GM19328 (cell line): ENCODE results near the gene CEMP1.
"Not testable (repeated sequence)": the region's sequence is repeated elsewhere in the genome, so short reads cannot be mapped to it uniquely, and the experiment has no call there.

Experiments
- ATAC-seq: cut with Tn5 transposase; IDR thresholded peaks from one replicate; pipeline ENCODE4 v1.9.1; 2021; ENCODE audit warnings: mild to moderate bottlenecking, moderate library complexity; ENCODE audit not compliant: unreplicated experiment

The CEMP1 gene

GRCh38 chr16:2537451-2538379 lies 6.5 kb upstream of the CEMP1 start, which contains the start of gene PDPK1:
TSS of gene PDPK1 (plus strand) at chr16:2538021. CDS start at chr16:2538113, 92 bp downstream.
- peak; percentile 87 for ATAC-seq

- ATAC-seq: no peak
These were observed 4.4 kb upstream of the CEMP1 start for GRCh38 chr16:2535625-2536013.

GRCh38 chr16:2534335-2534734 lies 3.1 kb upstream of the CEMP1 start:
- ATAC-seq: not testable (repeated sequence)

- ATAC-seq: no peak
These were observed 2.7 kb upstream of the CEMP1 start for GRCh38 chr16:2533912-2534311.

GRCh38 chr16:2533142-2533755 lies 2.0 kb upstream of the CEMP1 start:
- ATAC-seq: not testable (repeated sequence)

GRCh38 chr16:2532494-2533141 lies 1.4 kb upstream of the CEMP1 start:
- no peak for ATAC-seq

GRCh38 chr16:2531696-2532493 lies 687 bp upstream of the CEMP1 start:
- ATAC-seq: peak; percentile 84

GRCh38 chr16:2530629-2531318 lies 434 bp downstream of the CEMP1 start:
- no peak for ATAC-seq

- no peak for ATAC-seq
These were observed 1.1 kb downstream of the CEMP1 start for GRCh38 chr16:2529961-2530628.

GRCh38 chr16:2529061-2529931 lies 1.9 kb downstream of the CEMP1 start:
- ATAC-seq: no peak

- no peak for ATAC-seq
These were observed 2.8 kb downstream of the CEMP1 start for GRCh38 chr16:2528161-2529060.

- no peak for ATAC-seq
These were observed 3.5 kb downstream of the CEMP1 start for GRCh38 chr16:2527784-2528100.

- no peak for ATAC-seq
These were observed 4.0 kb downstream of the CEMP1 start for GRCh38 chr16:2527071-2527783.

- no peak for ATAC-seq
These were observed 5.1 kb downstream of the CEMP1 start for GRCh38 chr16:2526135-2526534.

- no peak for ATAC-seq
These were observed 6.8 kb downstream of the CEMP1 start for GRCh38 chr16:2524339-2524938.

GRCh38 chr16:2523801-2524231 lies 7.4 kb downstream of the CEMP1 start:
- ATAC-seq: no peak
